Stomach (tissue), 9 donors: ENCODE measurements around the gene STRN3. TPM values are rescaled to one million over a fixed set of nuclear protein-coding genes. Genes with fewer than 3 reads are reported as not detected.
A peak's percentile ranks its signal among the peaks of the same experiment; 100 is the strongest.

Experiments
- DNase-seq, 2 donors: peaks; one replicate each; pipeline versions ENCODE4 v3.0.0 to v3.0.0-alpha.2; 2013 to 2019
- H3K27ac ChIP-seq, 5 donors: fragments of 200-600 bp in 4 of 5; sonication (generic) in 4 of 5; one replicate each; pipeline ENCODE4 v1.5.1; 2013 to 2019; ENCODE audit warnings: mild to moderate bottlenecking in 1 of 5, moderate library complexity in 1 of 5
- H3K27me3 ChIP-seq, 3 donors: fragments of 200-600 bp; sonication (generic); one replicate each; pipeline ENCODE4 v1.5.1; 2017 to 2019; ENCODE audit warnings: mixed run types in 1 of 3
- H3K36me3 ChIP-seq, 4 donors: fragments of 200-600 bp; sonication (generic); 1 replicate in 3 of 4; 2 replicates in 1 of 4; pipeline ENCODE4 v1.5.1; 2016 to 2019
- H3K4me1 ChIP-seq, 4 donors: fragments of 200-600 bp; sonication (generic); one replicate each; pipeline ENCODE4 v1.5.1; 2016 to 2019
- H3K4me3 ChIP-seq, 4 donors: fragments of 200-600 bp; sonication (generic) in 3 of 4; one replicate each; pipeline ENCODE4 v1.5.1; 2016 to 2019; ENCODE audit warnings: mild to moderate bottlenecking in 1 of 4
- H3K9me3 ChIP-seq, 4 donors: fragments of 200-600 bp; sonication (generic); one replicate each; pipeline ENCODE4 v1.5.1; 2016 to 2019
- EP300 ChIP-seq: sonication (generic); formaldehyde crosslinking; IDR thresholded peaks from one replicate; pipeline ENCODE4 v1.6.1; 2017; ENCODE audit warnings: antibody characterized with exemption
- POLR2A ChIP-seq, 4 donors: fragments of 450-650 bp; IDR thresholded peaks; one replicate each; pipeline ENCODE4 v1.6.1; 2016; ENCODE audit warnings: antibody characterized with exemption in 4 of 4, control low read depth in 2 of 4, mild to moderate bottlenecking in 1 of 4, moderate library complexity in 1 of 4
- POLR2AphosphoS5 ChIP-seq, 3 donors: sonication (generic); formaldehyde crosslinking; IDR thresholded peaks; one replicate each; pipeline ENCODE4 v1.6.1; 2016; ENCODE audit warnings: antibody characterized with exemption in 3 of 3
- WGBS, 5 donors: extraction: QIAGEN DNeasy Blood & Tissue Kit in 3 of 5; methylation state at CpG; one replicate each; pipeline versions ENCODE4 v1.1.5 to v1.1.7; 2013 to 2018; 5-methylcytosine and 5-hydroxymethylcytosine counted together
- intact Hi-C: fragments of 100-400 bp; cut with DNase I; formaldehyde crosslinking; loops from one replicate; pipeline ENCODE4 v1.15.1; 2023; ENCODE audit warnings: low total_unique reads
- polyA plus RNA-seq, 3 donors: library from polyadenylated mRNA; stranded (reverse); fragments of 200-250 nt; gene quantifications; one replicate each; pipeline ENCODE4 v1.2.3, GENCODE V29; 2013
- total RNA-seq, 5 donors: library from RNA; depleted of rRNA; stranded (reverse); fragments of >200 nt; gene quantifications; one replicate each; pipeline versions ENCODE4 v1.1.0 to v1.2.3, GENCODE V29; 2014 to 2016
- TF ChIP-seq, protein P1 (sequence below), 7 experiments: fragments of 450-650 bp in 4 of 7; fragments of 200-600 bp in 3 of 7; sonication (generic) in 3 of 7; IDR thresholded peaks; one replicate each; pipeline ENCODE4 v1.5.1; 2016 to 2019; ENCODE audit warnings: antibody characterized with exemption in 7 of 7, control low read depth in 2 of 7, mild to moderate bottlenecking in 1 of 7
- donor health status: healthy with polysubstance abuse.
- donor health status: Bipolar disorder and iron deficiency.
- donor health status: healthy.

STRN3 gene
- total and polyA plus RNA-seq, 8 donors: 8.1 to 91.8 (median 24.6) TPM

- 87 to 93% (median 90%) methylated on average over 10 of the region's 10 CpGs for WGBS, 5 donors
- intact Hi-C loops: no loop called here
- Histone ChIP-seq H3K4me1 (peaks cover 0 to 30% (median 13%) of the 10 kb centered on the region in 4 donors), H3K36me3 (peaks cover 0 to 24% (median 12%) of the 10 kb centered on the region in 4 donors), H3K27ac (no peak overlapping the region), H3K9me3 (no peaks in the 10 kb centered on the region), H3K27me3 (no peaks in the 10 kb centered on the region), H3K4me3 (no peak overlapping the region)
- TF ChIP-seq POLR2A (IDR thresholded peaks at IDR 0.05) (no peak), POLR2AphosphoS5 (IDR thresholded peaks at IDR 0.05) (no peak), EP300 (no peak)
- TF ChIP-seq, protein P1, sequence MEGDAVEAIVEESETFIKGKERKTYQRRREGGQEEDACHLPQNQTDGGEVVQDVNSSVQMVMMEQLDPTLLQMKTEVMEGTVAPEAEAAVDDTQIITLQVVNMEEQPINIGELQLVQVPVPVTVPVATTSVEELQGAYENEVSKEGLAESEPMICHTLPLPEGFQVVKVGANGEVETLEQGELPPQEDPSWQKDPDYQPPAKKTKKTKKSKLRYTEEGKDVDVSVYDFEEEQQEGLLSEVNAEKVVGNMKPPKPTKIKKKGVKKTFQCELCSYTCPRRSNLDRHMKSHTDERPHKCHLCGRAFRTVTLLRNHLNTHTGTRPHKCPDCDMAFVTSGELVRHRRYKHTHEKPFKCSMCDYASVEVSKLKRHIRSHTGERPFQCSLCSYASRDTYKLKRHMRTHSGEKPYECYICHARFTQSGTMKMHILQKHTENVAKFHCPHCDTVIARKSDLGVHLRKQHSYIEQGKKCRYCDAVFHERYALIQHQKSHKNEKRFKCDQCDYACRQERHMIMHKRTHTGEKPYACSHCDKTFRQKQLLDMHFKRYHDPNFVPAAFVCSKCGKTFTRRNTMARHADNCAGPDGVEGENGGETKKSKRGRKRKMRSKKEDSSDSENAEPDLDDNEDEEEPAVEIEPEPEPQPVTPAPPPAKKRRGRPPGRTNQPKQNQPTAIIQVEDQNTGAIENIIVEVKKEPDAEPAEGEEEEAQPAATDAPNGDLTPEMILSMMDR (IDR thresholded peaks at IDR 0.05): no peak
- DNase-seq: no peak
These were observed 67.4 kb downstream of the STRN3 start for GRCh38 chr14:30958555-30959407.

GRCh38 chr14:30957813-30958370, 68.3 kb downstream of the STRN3 start:
- H3K9me3 ChIP-seq: no peaks in the 10 kb centered on the region
- peaks cover 0 to 27% (median 19%) of the 10 kb centered on the region in 4 donors for H3K36me3 ChIP-seq
- H3K4me3 ChIP-seq: no peak overlapping the region
- H3K27me3 ChIP-seq: no peaks in the 10 kb centered on the region
- peaks cover 0 to 30% (median 13%) of the 10 kb centered on the region in 4 donors for H3K4me1 ChIP-seq
- no peak overlapping the region for H3K27ac ChIP-seq
- intact Hi-C loops: no loop called here
- TF ChIP-seq, protein P1 (IDR thresholded peaks at IDR 0.05): no peak
- TF ChIP-seq POLR2A (IDR thresholded peaks at IDR 0.05): no peak
- no peak for TF ChIP-seq POLR2AphosphoS5 (IDR thresholded peaks at IDR 0.05)
- TF ChIP-seq EP300: no peak
- DNase-seq: peak in 1 of 2 donors; percentile 42
- WGBS, 5 donors: 32 to 56% (median 52%) methylated on average over 5 of the region's 5 CpGs

GRCh38 chr14:30949651-30950050, 76.5 kb downstream of the STRN3 start:
- Histone ChIP-seq H3K27ac (no peak overlapping the region), H3K4me1 (no peaks in the 10 kb centered on the region), H3K36me3 (peaks cover 18 to 88% (median 86%) of the 10 kb centered on the region in 4 donors), H3K27me3 (no peaks in the 10 kb centered on the region), H3K4me3 (no peak overlapping the region), H3K9me3 (no peaks in the 10 kb centered on the region)
- WGBS, 5 donors: 95 to 100% (median 98%) methylated on average over 2 of the region's 2 CpGs
- DNase-seq: no peak
- intact Hi-C loops: no loop called here
- TF ChIP-seq, protein P1 (IDR thresholded peaks at IDR 0.05): no peak
- TF ChIP-seq POLR2AphosphoS5 (IDR thresholded peaks at IDR 0.05): no peak
- no peak for TF ChIP-seq POLR2A (IDR thresholded peaks at IDR 0.05)
- TF ChIP-seq EP300: no peak

GRCh38 chr14:30943694-30944093, 82.5 kb downstream of the STRN3 start:
- DNase-seq: no peak
- Histone ChIP-seq H3K36me3 (peaks cover 23 to 58% (median 56%) of the 10 kb centered on the region in 4 donors), H3K27ac (no peak overlapping the region), H3K4me1 (peaks cover 0 to 10% (median 0%) of the 10 kb centered on the region in 4 donors), H3K9me3 (no peaks in the 10 kb centered on the region), H3K27me3 (no peaks in the 10 kb centered on the region), H3K4me3 (no peak overlapping the region)
- no peak for TF ChIP-seq POLR2AphosphoS5 (IDR thresholded peaks at IDR 0.05)
- TF ChIP-seq EP300: no peak
- TF ChIP-seq, protein P1 (IDR thresholded peaks at IDR 0.05): no peak
- TF ChIP-seq POLR2A (IDR thresholded peaks at IDR 0.05): no peak
- WGBS, 5 donors: 82 to 95% (median 87%) methylated on average over 4 of the region's 4 CpGs
- intact Hi-C loops: no loop called here
